ENCODE results near the gene KRTAP13-4. TPM values are rescaled to one million over a fixed set of nuclear protein-coding genes. Genes with fewer than 3 reads are reported as not detected.

KRTAP13-4 gene
- total RNA-seq, 2 experiments from 2014 or later = not detected

DNA sequence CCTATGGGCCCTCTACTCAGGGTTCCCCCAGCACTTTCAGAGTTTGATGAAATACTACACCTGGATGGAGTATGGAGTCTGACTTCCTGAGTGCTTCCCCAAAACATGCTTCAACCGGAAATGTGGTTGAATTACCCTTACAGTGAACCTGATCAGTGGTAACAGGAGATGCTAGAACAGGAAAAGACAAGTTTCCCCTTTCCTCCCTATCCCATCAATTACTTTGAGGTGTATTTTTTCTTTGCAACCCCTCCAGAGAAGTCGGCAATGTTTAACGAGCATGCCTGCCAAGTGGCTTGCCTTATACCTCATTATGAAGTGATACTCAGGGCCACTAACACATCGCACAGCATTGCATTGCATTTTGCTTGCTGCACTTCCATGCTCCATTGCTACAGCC is 17.0 kb downstream of the KRTAP13-4 start:
- Mint-ChIP-seq H3K4me3 (no peak overlapping the region), H3K9me3 (no peaks in the 10 kb centered on the region), H3K4me1 (peaks cover 3% of the 10 kb centered on the region), H3K27me3 (no peaks in the 10 kb centered on the region), H3K36me3 (no peaks in the 10 kb centered on the region), H3K27ac (no peak overlapping the region)
- POLR2A ChIA-PET = no interaction called here
- DNase-seq (no peak), ATAC-seq (ENCODE audit: low read depth) (no peak)

DNA sequence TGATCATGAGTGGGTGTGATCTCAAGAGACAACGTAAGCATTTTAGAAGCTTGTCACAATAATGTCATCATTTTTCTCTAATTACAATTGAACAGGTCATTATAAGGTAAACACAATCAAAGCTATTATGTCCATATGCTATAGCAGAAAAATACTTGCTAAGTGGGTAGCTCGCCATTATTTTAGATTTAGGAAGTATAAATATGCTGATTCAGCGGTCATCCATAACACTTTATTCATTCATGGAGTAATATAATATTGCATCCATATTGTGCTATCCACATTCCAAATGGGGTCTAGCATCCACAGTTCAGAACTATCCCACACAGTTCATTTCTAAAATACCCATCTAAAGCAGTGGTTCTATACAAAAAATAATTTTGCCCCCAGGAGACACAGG is 18.5 kb downstream of the KRTAP13-4 start:
- DNase-seq (no peak), ATAC-seq (ENCODE audit: low read depth) (no peak)
- Mint-ChIP-seq H3K27ac (no peak overlapping the region), H3K9me3 (no peaks in the 10 kb centered on the region), H3K36me3 (no peaks in the 10 kb centered on the region), H3K4me1 (peaks cover 3% of the 10 kb centered on the region), H3K27me3 (peaks cover 2% of the 10 kb centered on the region), H3K4me3 (no peak overlapping the region)
- POLR2A ChIA-PET = interaction anchor here (0.6 kb wide), 1 partner anchor 102 kb away, joined by 3 read pairs; no protein-coding TSS in a partner anchor

GRCh38 chr21:30463713-30464112 is 33.7 kb downstream of the KRTAP13-4 start:
- ATAC-seq (ENCODE audit: low read depth) (no peak), DNase-seq (no peak)
- H3K9me3 Mint-ChIP-seq = no peaks in the 10 kb centered on the region
- H3K27ac Mint-ChIP-seq = no peak overlapping the region
- POLR2A ChIA-PET = no interaction called here
- H3K27me3 Mint-ChIP-seq = no peaks in the 10 kb centered on the region
- H3K4me3 Mint-ChIP-seq = no peak overlapping the region
- H3K4me1 Mint-ChIP-seq = no peaks in the 10 kb centered on the region
- H3K36me3 Mint-ChIP-seq = no peaks in the 10 kb centered on the region

DNA sequence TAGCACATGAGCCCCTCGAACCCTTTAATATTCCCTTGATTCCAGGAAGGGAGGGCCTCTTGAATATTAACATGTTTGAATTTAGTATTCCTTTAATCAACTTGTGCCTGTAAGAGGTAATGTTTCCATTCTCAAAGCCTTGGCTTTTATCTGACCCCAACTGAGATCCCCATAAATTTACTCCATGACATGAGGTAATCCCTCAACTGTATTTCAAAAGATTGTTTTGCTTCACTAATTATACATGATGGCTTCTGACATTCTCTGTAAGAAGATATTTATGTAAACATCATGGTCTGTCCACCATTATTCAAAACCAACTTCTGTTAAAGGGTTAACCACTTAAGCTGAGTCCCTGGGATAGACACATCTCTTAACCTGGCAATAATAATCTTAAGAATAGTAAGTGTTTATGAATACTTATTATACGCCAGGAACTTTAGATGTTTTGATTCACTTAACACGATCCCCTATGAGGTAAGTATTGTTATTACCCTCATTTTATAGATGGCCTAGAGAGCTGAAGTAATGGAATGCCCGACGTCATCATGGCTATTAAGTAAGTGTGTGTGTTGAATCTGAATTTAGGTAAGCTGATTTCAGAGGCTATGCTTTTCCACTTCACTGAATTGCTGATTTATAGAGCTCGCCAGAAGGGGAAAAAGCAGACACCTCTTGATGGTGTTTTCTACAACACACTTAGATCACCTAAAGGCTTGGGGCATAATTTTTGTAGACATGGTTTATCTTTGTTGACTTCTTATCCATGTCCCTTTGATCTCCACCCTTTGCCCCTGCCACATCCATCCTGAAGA is 39.1 kb downstream of the KRTAP13-4 start:
- H3K27me3 Mint-ChIP-seq = no peaks in the 10 kb centered on the region
- H3K36me3 Mint-ChIP-seq = no peaks in the 10 kb centered on the region
- DNase-seq (no peak), ATAC-seq (ENCODE audit: low read depth) (no peak)
- H3K9me3 Mint-ChIP-seq = no peaks in the 10 kb centered on the region
- H3K4me1 Mint-ChIP-seq = no peaks in the 10 kb centered on the region
- POLR2A ChIA-PET = no interaction called here
- no peak overlapping the region for H3K4me3 Mint-ChIP-seq
- H3K27ac Mint-ChIP-seq = no peak overlapping the region

GRCh38 chr21:30478004-30478403 is 48.0 kb downstream of the KRTAP13-4 start:
- POLR2A ChIA-PET = no interaction called here
- H3K4me3 Mint-ChIP-seq = no peak overlapping the region
- DNase-seq = no peak
- no peak overlapping the region for H3K27ac Mint-ChIP-seq
- no peaks in the 10 kb centered on the region for H3K9me3 Mint-ChIP-seq
- no peaks in the 10 kb centered on the region for H3K4me1 Mint-ChIP-seq
- no peaks in the 10 kb centered on the region for H3K36me3 Mint-ChIP-seq
- no peaks in the 10 kb centered on the region for H3K27me3 Mint-ChIP-seq
- ATAC-seq (ENCODE audit: low read depth) = no peak

- no peak for ATAC-seq (ENCODE audit: low read depth)
- Mint-ChIP-seq H3K4me1 (no peaks in the 10 kb centered on the region), H3K27ac (no peak overlapping the region), H3K4me3 (no peak overlapping the region), H3K9me3 (no peaks in the 10 kb centered on the region), H3K27me3 (no peaks in the 10 kb centered on the region), H3K36me3 (no peaks in the 10 kb centered on the region)
- POLR2A ChIA-PET = no interaction called here
- DNase-seq = no peak
Measured at GRCh38 chr21:30479259-30479658, 49.2 kb downstream of the KRTAP13-4 start.

DNA sequence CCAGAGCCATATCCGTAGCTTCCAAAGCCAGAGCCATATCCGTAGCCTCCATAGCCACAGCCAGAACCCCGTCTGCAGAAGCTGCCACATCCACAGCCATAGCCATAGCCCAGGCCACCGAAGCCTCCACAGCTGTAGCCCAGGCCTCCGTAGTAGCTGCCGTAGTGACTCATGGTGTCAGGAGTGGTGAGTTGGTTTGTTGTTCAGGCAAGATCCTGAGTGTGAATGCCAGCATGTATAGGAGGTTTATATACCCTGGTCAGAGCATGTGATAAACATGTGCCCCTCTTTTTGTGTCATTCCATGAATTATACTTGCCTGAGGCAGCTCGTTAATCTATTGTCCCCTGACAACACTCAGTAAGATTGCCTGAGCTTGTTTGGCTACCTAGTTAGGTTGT is 50.1 kb downstream of the KRTAP13-4 start, which contains the start of gene KRTAP19-1:
Gene KRTAP19-1, minus strand, starts transcription at position 223 of the 400 bp plus-strand sequence. Its CDS starts 50 bp downstream, at position 173.
- no peaks in the 10 kb centered on the region for H3K27me3 Mint-ChIP-seq
- DNase-seq (no peak), ATAC-seq (ENCODE audit: low read depth) (no peak)
- no peaks in the 10 kb centered on the region for H3K36me3 Mint-ChIP-seq
- peaks cover 1% of the 10 kb centered on the region for H3K9me3 Mint-ChIP-seq
- POLR2A ChIA-PET = no interaction called here
- no peaks in the 10 kb centered on the region for H3K4me1 Mint-ChIP-seq
- H3K4me3 Mint-ChIP-seq = no peak within 1 kb of the TSS
- H3K27ac Mint-ChIP-seq = no peak within 1 kb of the TSS

Other genes with a start within 250 kb of the KRTAP13-4 start
- not detected for gene CLDN8, start 214.1 kb upstream of the KRTAP13-4 start, total RNA-seq
- gene KRTAP24-1, start 147.3 kb upstream of the KRTAP13-4 start, total RNA-seq = not detected
- gene KRTAP25-1, start 140.7 kb upstream of the KRTAP13-4 start, total RNA-seq = not detected
- not detected for gene KRTAP26-1, start 109.9 kb upstream of the KRTAP13-4 start, total RNA-seq
- gene KRTAP27-1, start 92.5 kb upstream of the KRTAP13-4 start, total RNA-seq = not detected
- not detected for gene KRTAP23-1, start 81.6 kb upstream of the KRTAP13-4 start, total RNA-seq
- not detected for gene KRTAP13-2, start 57.9 kb upstream of the KRTAP13-4 start, total RNA-seq
- not detected for gene KRTAP13-1, start 34.2 kb upstream of the KRTAP13-4 start, total RNA-seq
- not detected for gene KRTAP13-3, start 4.3 kb upstream of the KRTAP13-4 start, total RNA-seq
- not detected for gene KRTAP15-1, start 10.1 kb downstream of the KRTAP13-4 start, total RNA-seq
- not detected for gene KRTAP19-1, start 50.1 kb downstream of the KRTAP13-4 start, total RNA-seq
- not detected for gene KRTAP19-2, start 57.2 kb downstream of the KRTAP13-4 start, total RNA-seq
- not detected for gene KRTAP19-3, start 61.8 kb downstream of the KRTAP13-4 start, total RNA-seq
- not detected for gene KRTAP19-4, start 66.9 kb downstream of the KRTAP13-4 start, total RNA-seq
- gene KRTAP19-5, start 71.9 kb downstream of the KRTAP13-4 start, total RNA-seq = not detected
- gene KRTAP19-6, start 111.6 kb downstream of the KRTAP13-4 start, total RNA-seq = not detected
- gene KRTAP19-7, start 131.1 kb downstream of the KRTAP13-4 start, total RNA-seq = not detected
- gene KRTAP22-2, start 160.2 kb downstream of the KRTAP13-4 start, total RNA-seq = not detected
- gene KRTAP6-3, start 162.2 kb downstream of the KRTAP13-4 start, total RNA-seq = not detected
- gene KRTAP6-2, start 168.7 kb downstream of the KRTAP13-4 start, total RNA-seq = not detected
- gene KRTAP22-1, start 170.9 kb downstream of the KRTAP13-4 start, total RNA-seq = not detected
- gene KRTAP6-1, start 183.7 kb downstream of the KRTAP13-4 start, total RNA-seq = not detected
- gene KRTAP20-1, start 186.2 kb downstream of the KRTAP13-4 start, total RNA-seq = not detected
- not detected for gene KRTAP20-4, start 190.4 kb downstream of the KRTAP13-4 start, total RNA-seq
- gene KRTAP20-2, start 205.0 kb downstream of the KRTAP13-4 start, total RNA-seq = not detected
- gene KRTAP20-3, start 212.6 kb downstream of the KRTAP13-4 start, total RNA-seq = not detected

Measured in activated naive CD8-positive, alpha-beta T cell treated with anti-CD3 and anti-CD28 coated beads, Interleukin-2, amount 10 ng/mL, durations not matched to agents 7 days and 5 days (primary cell).